LoVo (cell line): Measurements from ENCODE around the gene MYL1.

Experiments
- DNase-seq: peaks from one replicate; pipeline ENCODE4 v3.0.0-alpha.2; 2016; ENCODE audit warnings: low spot score

The MYL1 gene

GRCh38 chr2:210267698-210268097, 47.3 kb downstream of the MYL1 start:
- no peak for DNase-seq

DNA sequence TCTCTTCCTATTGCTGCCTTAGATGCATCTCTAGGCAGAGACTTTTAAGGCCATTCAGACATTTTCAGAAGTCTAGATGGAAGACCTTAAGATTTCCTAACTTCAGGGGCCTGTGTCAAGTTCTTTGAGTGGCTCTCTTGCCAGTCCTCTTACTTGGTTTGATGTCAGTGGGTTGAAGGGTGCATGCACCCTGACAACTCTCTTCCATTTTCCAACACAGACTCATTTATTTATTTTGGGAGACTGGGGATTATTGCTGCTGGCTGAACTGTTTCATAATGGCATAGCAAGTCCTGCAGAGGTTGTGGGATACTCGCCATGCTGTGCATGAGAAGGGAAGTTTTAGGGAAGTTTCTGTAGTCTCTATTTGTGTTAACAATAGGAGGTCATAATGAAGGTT, 50.7 kb downstream of the MYL1 start:
- DNase-seq = no peak

DNA sequence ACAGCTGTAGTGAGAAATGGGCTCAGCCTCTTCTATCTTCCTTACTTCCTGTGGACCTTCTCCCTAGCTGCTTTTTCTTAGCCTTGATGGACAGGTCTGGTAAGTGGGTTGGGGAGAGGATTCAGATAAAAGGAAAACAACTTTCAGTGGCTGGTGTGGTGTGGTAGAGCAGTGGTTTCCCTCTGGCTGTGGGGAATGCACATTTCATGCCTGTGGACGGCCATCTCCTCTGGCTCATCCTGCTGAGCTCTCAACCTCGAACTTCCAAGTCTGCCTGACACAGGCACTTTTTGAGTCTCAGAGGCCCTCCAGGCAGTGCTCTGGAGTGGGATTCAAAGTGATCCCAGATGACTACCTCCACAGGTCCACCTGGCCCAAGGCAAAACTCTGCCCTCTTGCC, 51.1 kb downstream of the MYL1 start:
- DNase-seq = no peak

DNA sequence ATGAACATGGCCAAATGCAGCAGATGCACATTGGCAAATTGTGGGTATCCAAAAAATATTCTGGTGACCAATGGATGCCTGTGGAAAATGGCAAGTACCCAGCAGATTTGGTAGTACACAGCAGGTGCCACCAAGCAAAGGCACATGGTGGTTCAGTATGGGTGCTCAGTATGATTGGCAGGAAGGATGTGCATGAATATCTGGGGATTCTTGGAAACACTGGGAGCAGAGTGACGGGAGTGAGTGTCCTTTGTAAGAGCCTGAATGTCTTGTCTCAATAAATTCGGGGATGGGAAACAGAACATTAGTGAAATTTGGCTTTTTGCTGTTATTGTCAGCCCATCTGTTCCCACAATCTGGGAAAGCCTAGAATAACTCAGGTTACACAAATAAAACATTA, 52.9 kb downstream of the MYL1 start:
- no peak for DNase-seq

GRCh38 chr2:210259687-210260086, 55.3 kb downstream of the MYL1 start:
- no peak for DNase-seq

DNA sequence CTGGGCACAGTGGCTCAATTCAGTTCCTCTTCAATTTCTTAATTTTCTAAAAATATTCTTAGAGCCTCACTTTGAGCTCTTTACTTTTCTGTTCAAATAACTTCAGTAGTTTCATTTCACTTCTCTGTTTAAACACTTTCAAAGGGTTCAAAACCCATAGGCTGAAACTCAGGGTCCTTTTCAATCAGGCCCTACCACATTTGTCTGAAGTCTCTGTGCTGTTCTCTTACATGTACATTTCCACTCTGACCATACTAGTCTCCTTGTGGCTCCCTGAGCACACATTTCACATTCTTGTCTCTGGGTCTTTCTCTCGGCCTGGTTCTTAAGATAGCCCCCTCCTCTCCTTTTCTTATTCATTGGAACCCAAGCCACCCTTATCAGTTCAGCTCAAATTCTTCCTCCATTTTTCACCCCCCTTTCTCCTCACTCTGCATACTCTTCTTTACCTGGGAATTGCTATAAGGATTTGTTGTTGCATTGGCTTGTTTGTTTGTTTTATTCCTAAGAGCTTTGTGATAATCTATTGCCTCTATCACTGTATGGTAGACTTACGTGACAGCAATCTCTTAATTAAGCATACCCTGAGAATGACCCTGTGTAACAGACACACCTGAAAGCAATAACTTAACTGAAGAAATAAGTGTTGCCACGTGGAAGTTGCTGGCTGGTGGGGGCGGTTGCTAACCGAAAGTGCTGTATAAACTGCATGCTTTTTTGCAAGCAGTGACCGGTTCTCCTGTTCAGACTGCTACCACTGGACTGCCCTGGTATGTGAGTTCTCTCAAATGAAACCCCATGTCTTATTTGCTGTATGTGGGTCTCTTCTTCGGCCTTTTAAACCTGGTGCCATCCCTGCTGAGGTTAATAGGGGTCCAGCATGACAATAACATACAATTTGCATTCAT, 62.0 kb downstream of the MYL1 start:
- DNase-seq = no peak

DNA sequence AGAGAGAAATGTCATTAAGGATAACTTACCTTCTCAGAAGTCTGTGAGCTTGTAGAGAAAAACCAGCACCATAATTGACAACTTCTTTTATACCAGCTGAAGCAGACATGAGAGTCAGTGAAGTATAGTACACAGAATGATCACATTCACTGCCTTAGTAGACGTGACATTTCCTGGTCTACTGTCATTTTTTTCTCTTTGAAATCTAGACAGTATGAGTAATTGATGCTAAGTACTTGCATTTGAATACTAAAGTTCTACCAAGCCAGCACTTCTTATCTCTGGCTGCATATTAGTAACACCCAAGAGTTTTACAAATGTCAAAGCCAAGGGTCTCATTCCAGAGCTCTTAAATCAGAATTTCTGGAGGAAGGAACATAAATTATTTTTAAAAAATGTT, 64.4 kb downstream of the MYL1 start:
- no peak for DNase-seq
